Endothelial cell of umbilical vein (primary cell): ENCODE results near the gene SMPDL3B.

Source experiments
- EZH2 ChIP-seq: IDR thresholded peaks from 2 replicates; pipeline ENCODE4 v1.6.1; 2012; ENCODE audit warnings: borderline replicate concordance, low read depth, mild to moderate bottlenecking, moderate library complexity, low read length, inconsistent platforms; ENCODE audit not compliant: severe bottlenecking
- GATA2 ChIP-seq: IDR thresholded peaks from 2 replicates; pipeline ENCODE4 v1.7.0; 2011; ENCODE audit warnings: low read depth, mild to moderate bottlenecking, moderate library complexity, mixed read lengths, low read length; ENCODE audit not compliant: insufficient read length, insufficient read depth
- POLR2A ChIP-seq: IDR thresholded peaks from 2 replicates; pipeline ENCODE4 v1.6.1; 2012; ENCODE audit warnings: low read depth, mild to moderate bottlenecking, control low read depth, low read length
- POLR2AphosphoS5 ChIP-seq: IDR thresholded peaks from 2 replicates; pipeline ENCODE4 v1.6.1; 2012; ENCODE audit warnings: low read depth, mild to moderate bottlenecking, control low read depth, low read length, moderate library complexity; ENCODE audit not compliant: insufficient read depth
- TF ChIP-seq, protein P1 (sequence below), 2 donors: IDR thresholded peaks; 1 replicate in 1 of 2; 2 replicates in 1 of 2; pipeline ENCODE4 v1.5.1; 2011; ENCODE audit warnings: low read length in 2 of 2, mild to moderate bottlenecking in 2 of 2, moderate library complexity in 2 of 2, control low read depth in 1 of 2, inconsistent platforms in 1 of 2, low read depth in 1 of 2; ENCODE audit not compliant: insufficient read depth in 1 of 2; ENCODE audit errors: extremely low read depth in 1 of 2
- TF ChIP-seq, protein P2 (sequence below): IDR thresholded peaks from 2 replicates; pipeline ENCODE4 v1.6.1; 2011; ENCODE audit not compliant: insufficient read depth, insufficient read length

- TF ChIP-seq, protein P1, sequence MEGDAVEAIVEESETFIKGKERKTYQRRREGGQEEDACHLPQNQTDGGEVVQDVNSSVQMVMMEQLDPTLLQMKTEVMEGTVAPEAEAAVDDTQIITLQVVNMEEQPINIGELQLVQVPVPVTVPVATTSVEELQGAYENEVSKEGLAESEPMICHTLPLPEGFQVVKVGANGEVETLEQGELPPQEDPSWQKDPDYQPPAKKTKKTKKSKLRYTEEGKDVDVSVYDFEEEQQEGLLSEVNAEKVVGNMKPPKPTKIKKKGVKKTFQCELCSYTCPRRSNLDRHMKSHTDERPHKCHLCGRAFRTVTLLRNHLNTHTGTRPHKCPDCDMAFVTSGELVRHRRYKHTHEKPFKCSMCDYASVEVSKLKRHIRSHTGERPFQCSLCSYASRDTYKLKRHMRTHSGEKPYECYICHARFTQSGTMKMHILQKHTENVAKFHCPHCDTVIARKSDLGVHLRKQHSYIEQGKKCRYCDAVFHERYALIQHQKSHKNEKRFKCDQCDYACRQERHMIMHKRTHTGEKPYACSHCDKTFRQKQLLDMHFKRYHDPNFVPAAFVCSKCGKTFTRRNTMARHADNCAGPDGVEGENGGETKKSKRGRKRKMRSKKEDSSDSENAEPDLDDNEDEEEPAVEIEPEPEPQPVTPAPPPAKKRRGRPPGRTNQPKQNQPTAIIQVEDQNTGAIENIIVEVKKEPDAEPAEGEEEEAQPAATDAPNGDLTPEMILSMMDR (IDR thresholded peaks at IDR 0.05; ENCODE audit: extremely low read depth in 1 of 2, insufficient read depth in 1 of 2, low read depth in 1 of 2, low read length in 2 of 2) = no peak
- TF ChIP-seq, protein P2, sequence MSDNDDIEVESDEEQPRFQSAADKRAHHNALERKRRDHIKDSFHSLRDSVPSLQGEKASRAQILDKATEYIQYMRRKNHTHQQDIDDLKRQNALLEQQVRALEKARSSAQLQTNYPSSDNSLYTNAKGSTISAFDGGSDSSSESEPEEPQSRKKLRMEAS = no peak
- TF ChIP-seq EZH2 (no peak), POLR2AphosphoS5 (no peak), POLR2A (no peak), GATA2 (no peak)
These were observed 22.4 kb upstream of the SMPDL3B start for GRCh38 chr1:27912429-27912828.
